ENCODE results near the gene RAB30.

- TF ChIP-seq ZNF830 (tag by site-specific recombination; IDR thresholded peaks at IDR 0.05; ENCODE audit: low read depth) (no peak), ZNF169 (tag by site-specific recombination; IDR thresholded peaks at IDR 0.05) (no peak), ZBTB8A (tag by site-specific recombination; IDR thresholded peaks at IDR 0.05) (no peak), ZNF585B (tag by site-specific recombination; IDR thresholded peaks at IDR 0.05) (no peak), ZNF274 (IDR thresholded peaks at IDR 0.05; ENCODE audit: low read length) (no peak), ZNF274 (tag by site-specific recombination; IDR thresholded peaks at IDR 0.05; ENCODE audit: borderline replicate concordance) (no peak), SP2 (tag by site-specific recombination; IDR thresholded peaks at IDR 0.05) (no peak), ZNF148 (tag by site-specific recombination; IDR thresholded peaks at IDR 0.05; ENCODE audit: borderline replicate concordance) (no peak)
Measured at GRCh38 chr11:82945682-82946081, 126.0 kb downstream of the RAB30 start.
